T-helper 17 cell (primary cell): ENCODE data around the gene TPD52L2. TPM values are rescaled to one million over a fixed set of nuclear protein-coding genes. Genes with fewer than 3 reads are reported as not detected.

Experiments
- ATAC-seq: fragments of 150-1000 bp; cut with Tn5 transposase; 2 replicates; pipeline ENCODE4 v1.10.0; 2021; ENCODE audit warnings: mild to moderate bottlenecking, moderate library complexity
- DNase-seq, 3 donors: peaks; one replicate each; pipeline versions ENCODE4 v3.0.0 to v3.0.0-alpha.2; 2020 to 2021
- H3K9me3 ChIP-seq: one replicate; pipeline ENCODE4 v1.7.0; 2013; ENCODE audit warnings: low read length, mild to moderate bottlenecking; ENCODE audit not compliant: control insufficient read depth, poor library complexity, severe bottlenecking
- H3K27ac Mint-ChIP-seq: one replicate; pipeline ENCODE4 v1.8.0; 2022; ENCODE audit warnings: mild to moderate bottlenecking, moderate library complexity, mixed read lengths
- H3K27me3 Mint-ChIP-seq: one replicate; pipeline ENCODE4 v1.8.0; 2022; ENCODE audit warnings: mixed read lengths
- H3K36me3 Mint-ChIP-seq: one replicate; pipeline ENCODE4 v1.8.0; 2022; ENCODE audit warnings: low read depth, mixed read lengths
- H3K4me1 Mint-ChIP-seq: one replicate; pipeline ENCODE4 v1.8.0; 2022; ENCODE audit warnings: mild to moderate bottlenecking, mixed read lengths
- H3K4me3 Mint-ChIP-seq: one replicate; pipeline ENCODE4 v1.8.0; 2022; ENCODE audit warnings: mild to moderate bottlenecking, moderate library complexity, mixed read lengths
- total RNA-seq, 4 donors: library from RNA in 2 of 4; stranded (reverse) in 2 of 4; gene quantifications; one replicate each; pipeline ENCODE4 v1.2.3 and lab custom pipeline; 2022 to 2026

TPD52L2 gene
- total RNA-seq (10 to 100 TPM; 26.9 to 29.9 TPM), total RNA-seq (lab: John Stamatoyannopoulos, UW) (25.5 to 44.0 reads per million in 2 donors)

DNA sequence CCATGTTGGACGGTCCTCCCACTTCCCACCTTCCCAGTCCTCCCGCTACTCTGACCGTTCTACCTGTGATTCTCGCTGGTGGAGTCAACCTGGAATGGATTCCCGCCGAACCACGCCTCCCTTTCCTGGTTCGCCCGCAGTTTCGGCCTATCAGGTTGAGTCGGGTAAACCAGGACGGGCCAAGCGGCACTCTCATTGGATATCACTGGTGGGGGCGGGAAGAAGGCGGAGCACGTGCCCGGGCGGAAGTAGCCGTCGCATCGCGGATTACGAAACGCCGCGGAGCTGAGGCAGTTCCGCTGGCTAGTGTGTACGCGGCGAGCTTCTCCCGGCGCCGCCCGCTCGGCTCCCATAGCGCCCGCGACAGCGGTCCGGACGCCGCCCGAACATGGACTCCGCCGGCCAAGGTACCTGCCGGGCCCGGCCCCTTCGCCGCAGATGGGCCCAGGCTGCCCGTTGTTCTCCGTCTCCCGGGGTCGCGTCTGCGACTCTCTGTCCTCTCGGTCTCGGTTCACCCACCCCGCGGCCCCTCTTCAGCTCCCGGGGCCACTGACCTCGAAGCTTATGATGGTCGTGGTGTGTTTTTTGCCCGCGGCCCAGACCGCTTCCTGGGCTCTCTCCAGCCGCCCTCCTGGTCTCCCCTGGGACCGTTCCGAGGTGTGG lies at the start of gene TPD52L2:
Gene TPD52L2, plus strand, starts transcription at position 293 of the 663 bp plus-strand sequence. Its CDS starts 96 bp downstream, at position 389.
- peak; percentile 90 for ATAC-seq
- peaks cover 23% of the 10 kb centered on the region for H3K4me1 Mint-ChIP-seq
- H3K9me3 ChIP-seq, result no peaks in the 10 kb centered on the region
- H3K27ac Mint-ChIP-seq, result peak within 1 kb of the TSS; percentile 97
- no peaks in the 10 kb centered on the region for H3K27me3 Mint-ChIP-seq
- H3K4me3 Mint-ChIP-seq, result peak within 1 kb of the TSS; percentile 98
- H3K36me3 Mint-ChIP-seq, result no peaks in the 10 kb centered on the region
- peak; percentile 92 to 96 (median 94) for DNase-seq

- peaks cover 16% of the 10 kb centered on the region for H3K27me3 Mint-ChIP-seq
- no peaks in the 10 kb centered on the region for H3K9me3 ChIP-seq
- no peak for DNase-seq
- peaks cover 2% of the 10 kb centered on the region for H3K4me1 Mint-ChIP-seq
- no peak for ATAC-seq
- H3K4me3 Mint-ChIP-seq, result no peak overlapping the region
- H3K36me3 Mint-ChIP-seq, result no peaks in the 10 kb centered on the region
- H3K27ac Mint-ChIP-seq, result no peak overlapping the region
Observed at GRCh38 chr20:63815615-63816253, 49.3 kb upstream of the TPD52L2 start.

DNA sequence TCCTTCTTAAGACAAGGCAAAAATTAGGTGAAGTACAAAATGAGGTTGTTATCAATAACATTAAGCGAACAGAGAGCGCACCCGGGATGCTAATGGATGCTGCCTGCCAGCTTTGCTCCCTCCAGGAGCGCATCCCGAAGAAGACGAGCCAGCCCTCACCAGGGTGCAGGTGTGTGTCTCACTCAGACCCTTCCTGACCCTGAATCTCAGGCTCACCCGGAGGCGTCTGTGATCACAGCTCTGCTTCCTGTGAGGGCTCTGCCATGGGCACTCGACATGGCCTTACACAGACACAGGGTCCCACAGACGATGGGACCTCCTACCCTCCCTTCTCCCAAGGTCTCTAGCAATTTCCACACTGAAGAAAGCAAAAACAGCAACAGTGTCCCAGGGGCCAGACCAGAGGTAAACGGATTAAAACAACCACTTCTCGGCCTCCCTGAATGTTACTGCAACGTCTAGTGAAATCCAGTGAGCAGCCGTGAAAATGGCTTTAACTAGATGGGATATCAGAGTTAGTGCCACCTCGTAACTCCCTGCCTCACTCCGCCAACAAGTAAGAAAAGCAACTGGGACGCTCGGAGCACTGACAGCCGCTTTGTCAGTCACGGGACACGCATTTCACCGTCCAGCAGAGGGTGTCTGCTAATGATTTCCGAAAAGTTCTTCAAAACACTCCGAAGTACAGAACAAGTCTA lies 45.7 kb upstream of the TPD52L2 start:
- no peaks in the 10 kb centered on the region for H3K36me3 Mint-ChIP-seq
- H3K9me3 ChIP-seq, result no peaks in the 10 kb centered on the region
- peaks cover 38% of the 10 kb centered on the region for H3K27me3 Mint-ChIP-seq
- DNase-seq, result no peak
- peaks cover 2% of the 10 kb centered on the region for H3K4me1 Mint-ChIP-seq
- peak; percentile 39 for ATAC-seq
- H3K4me3 Mint-ChIP-seq, result peak overlapping the region; percentile 47
- H3K27ac Mint-ChIP-seq, result no peak overlapping the region

DNA sequence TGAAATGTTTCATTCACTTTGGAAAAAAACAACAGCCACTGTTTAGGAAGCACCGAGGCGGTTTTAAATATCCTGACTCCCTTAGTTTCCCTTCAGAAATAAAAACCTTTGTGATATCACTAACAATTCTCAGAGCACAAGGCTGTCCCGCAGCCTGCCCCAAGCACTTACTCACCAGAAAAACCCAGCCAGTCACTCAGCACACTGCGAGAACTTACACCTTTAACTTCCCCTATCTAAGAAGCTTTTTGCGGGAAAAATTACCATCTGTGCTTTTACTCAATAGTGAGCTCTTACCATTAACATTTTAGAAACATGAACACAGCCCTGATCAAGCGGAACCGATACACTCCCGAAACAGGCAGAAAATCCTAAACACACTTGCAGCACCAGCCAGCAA lies 43.3 kb upstream of the TPD52L2 start:
- no peak for ATAC-seq
- H3K27ac Mint-ChIP-seq, result no peak overlapping the region
- no peaks in the 10 kb centered on the region for H3K9me3 ChIP-seq
- H3K36me3 Mint-ChIP-seq, result no peaks in the 10 kb centered on the region
- H3K4me1 Mint-ChIP-seq, result peaks cover 2% of the 10 kb centered on the region
- H3K4me3 Mint-ChIP-seq, result no peak overlapping the region
- H3K27me3 Mint-ChIP-seq, result peaks cover 48% of the 10 kb centered on the region
- DNase-seq, result no peak

DNA sequence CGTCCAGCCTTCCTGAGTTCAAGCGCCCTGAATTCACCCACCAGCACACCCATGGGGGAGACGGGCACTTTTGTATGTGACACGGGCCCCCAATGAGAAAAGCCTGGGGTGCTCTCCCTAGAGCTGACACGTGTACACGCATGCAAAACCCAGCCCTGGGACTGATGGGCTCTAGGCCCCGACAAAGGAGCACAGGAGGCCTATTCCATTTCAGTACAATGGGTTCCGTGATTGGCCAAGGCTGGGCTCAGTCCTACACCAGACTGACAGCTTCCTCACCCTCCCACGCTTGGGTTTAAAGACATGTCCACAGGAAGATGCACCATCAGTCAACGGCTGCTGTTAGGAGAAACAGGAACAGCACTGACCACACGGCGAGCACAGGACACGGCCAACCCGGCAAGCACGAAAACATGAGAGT lies 42.8 kb upstream of the TPD52L2 start:
- Mint-ChIP-seq H3K36me3 (no peaks in the 10 kb centered on the region), H3K4me1 (peaks cover 2% of the 10 kb centered on the region), H3K27ac (no peak overlapping the region), H3K4me3 (no peak overlapping the region), H3K27me3 (peaks cover 46% of the 10 kb centered on the region)
- no peak for ATAC-seq
- DNase-seq, result no peak
- H3K9me3 ChIP-seq, result no peaks in the 10 kb centered on the region

- Mint-ChIP-seq H3K27me3 (peaks cover 54% of the 10 kb centered on the region), H3K36me3 (no peaks in the 10 kb centered on the region), H3K27ac (no peak overlapping the region), H3K4me3 (no peak overlapping the region), H3K4me1 (peaks cover 2% of the 10 kb centered on the region)
- no peaks in the 10 kb centered on the region for H3K9me3 ChIP-seq
- no peak for DNase-seq
- no peak for ATAC-seq
Observed at GRCh38 chr20:63823691-63824311, 41.3 kb upstream of the TPD52L2 start.

DNA sequence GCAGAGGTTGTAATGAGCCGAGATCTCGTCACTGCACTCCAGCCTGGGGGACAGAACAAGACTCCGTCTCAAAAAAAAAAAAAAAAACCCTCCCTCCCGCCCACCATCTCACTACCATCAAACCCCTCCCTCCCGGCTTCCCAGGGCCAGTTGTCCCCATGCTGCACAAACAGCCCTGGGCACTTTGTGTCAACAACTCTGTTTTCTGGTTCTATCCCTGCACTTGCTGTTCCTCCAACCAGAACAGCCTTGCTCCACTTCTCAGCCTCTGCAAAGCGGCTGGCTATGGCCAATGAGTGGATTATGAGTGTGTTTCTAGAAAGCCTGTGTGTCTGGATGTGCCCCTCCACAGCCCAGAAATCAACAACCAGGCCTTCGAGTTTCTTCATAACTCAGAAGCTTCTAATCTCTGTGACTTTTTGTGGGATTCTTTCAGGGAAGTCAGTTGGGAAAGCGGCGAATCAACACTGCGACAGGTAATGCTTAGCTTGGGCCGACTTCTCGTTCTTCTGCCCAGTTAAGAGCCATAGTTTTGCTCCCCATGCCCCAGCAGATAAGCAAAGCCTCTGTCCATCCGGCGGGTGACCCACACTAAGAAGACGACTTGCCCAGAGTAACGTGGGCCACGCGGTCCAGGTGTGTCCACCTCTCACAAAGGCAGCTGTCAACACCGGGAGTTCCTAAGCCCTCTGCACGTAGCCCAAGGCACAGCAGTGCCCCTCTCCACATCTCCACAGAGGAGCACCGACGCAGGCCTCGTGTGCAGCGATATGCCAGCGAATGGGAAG lies 39.5 kb upstream of the TPD52L2 start:
- DNase-seq (no peak), ATAC-seq (no peak)
- Mint-ChIP-seq H3K27me3 (peaks cover 63% of the 10 kb centered on the region), H3K4me3 (no peak overlapping the region), H3K4me1 (peaks cover 8% of the 10 kb centered on the region), H3K27ac (no peak overlapping the region), H3K36me3 (peaks cover 5% of the 10 kb centered on the region)
- H3K9me3 ChIP-seq, result no peaks in the 10 kb centered on the region

DNA sequence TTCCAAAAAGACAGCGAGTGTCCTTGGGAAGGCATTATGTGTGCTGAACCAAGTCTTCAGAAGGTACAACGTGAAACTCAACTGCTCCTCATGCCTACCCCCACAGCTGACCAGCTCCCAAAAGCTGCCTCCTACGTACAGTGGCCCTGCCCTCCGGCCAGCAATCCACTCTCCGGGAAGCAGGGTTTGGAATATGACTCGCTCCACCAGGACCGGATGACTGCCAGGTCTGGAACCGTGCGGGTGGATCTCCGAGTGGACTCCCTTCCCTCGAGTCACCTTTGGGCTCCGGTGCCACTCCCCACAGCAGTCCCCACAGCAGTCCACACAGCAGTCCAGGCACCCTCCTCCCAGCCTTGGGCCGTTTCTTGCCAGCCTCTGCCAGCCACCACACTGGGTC lies 38.3 kb upstream of the TPD52L2 start:
- Mint-ChIP-seq H3K4me3 (no peak overlapping the region), H3K4me1 (peaks cover 8% of the 10 kb centered on the region), H3K36me3 (peaks cover 5% of the 10 kb centered on the region), H3K27ac (no peak overlapping the region), H3K27me3 (peaks cover 61% of the 10 kb centered on the region)
- no peak for DNase-seq
- no peak for ATAC-seq
- no peaks in the 10 kb centered on the region for H3K9me3 ChIP-seq

DNA sequence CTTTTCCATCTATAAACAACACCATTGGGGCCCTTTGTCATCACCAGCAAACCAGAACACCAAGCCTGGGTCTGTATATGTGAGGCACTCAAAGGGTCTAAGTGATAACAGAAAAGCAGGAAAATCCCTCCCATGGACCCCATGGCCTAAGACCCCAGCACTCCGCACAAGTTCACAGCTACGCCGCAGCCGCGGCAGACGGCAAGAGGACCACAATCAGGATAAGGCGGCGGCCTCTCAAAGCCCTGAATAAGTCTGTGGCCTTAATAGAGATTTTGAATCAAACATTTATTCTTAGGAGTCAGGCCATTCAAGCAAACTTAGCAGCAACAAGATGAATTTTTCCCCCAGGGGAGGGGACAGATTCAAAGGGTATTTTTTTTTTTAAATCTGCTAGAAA lies 36.9 kb upstream of the TPD52L2 start:
- H3K9me3 ChIP-seq, result no peaks in the 10 kb centered on the region
- no peak overlapping the region for H3K27ac Mint-ChIP-seq
- peaks cover 8% of the 10 kb centered on the region for H3K4me1 Mint-ChIP-seq
- H3K27me3 Mint-ChIP-seq, result peaks cover 50% of the 10 kb centered on the region
- peak overlapping the region; percentile 25 for H3K4me3 Mint-ChIP-seq
- ATAC-seq (no peak), DNase-seq (no peak)
- H3K36me3 Mint-ChIP-seq, result peaks cover 5% of the 10 kb centered on the region

GRCh38 chr20:63828545-63828944 lies 36.5 kb upstream of the TPD52L2 start:
- peaks cover 54% of the 10 kb centered on the region for H3K27me3 Mint-ChIP-seq
- ATAC-seq, result no peak

DNA sequence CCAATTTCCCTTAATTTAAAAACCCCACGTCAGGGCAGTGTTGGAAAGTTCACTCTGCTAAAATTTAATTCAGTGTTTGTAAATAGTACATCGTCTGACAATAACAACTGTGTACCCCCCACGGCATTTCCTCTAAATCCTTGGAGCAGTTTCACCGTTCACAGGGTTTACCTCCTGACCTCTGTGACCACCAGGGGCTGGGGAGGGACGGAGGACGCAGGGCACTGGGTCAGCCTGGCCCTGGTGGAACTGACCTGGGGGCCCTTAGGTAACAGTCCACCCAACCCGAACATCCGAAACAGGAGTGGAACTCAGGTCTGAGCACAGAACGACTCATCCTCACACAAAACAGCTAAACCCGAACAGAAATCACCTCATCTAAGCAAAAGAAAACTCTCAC lies 36.1 kb upstream of the TPD52L2 start:
- no peak for ATAC-seq
- no peak overlapping the region for H3K4me3 Mint-ChIP-seq
- H3K27me3 Mint-ChIP-seq, result peaks cover 52% of the 10 kb centered on the region
- no peaks in the 10 kb centered on the region for H3K9me3 ChIP-seq
- H3K36me3 Mint-ChIP-seq, result peaks cover 5% of the 10 kb centered on the region
- peak overlapping the region; percentile 39 for H3K27ac Mint-ChIP-seq
- H3K4me1 Mint-ChIP-seq, result peaks cover 8% of the 10 kb centered on the region
- DNase-seq, result no peak

More at GRCh38 chr20:63828545-63828944, 36.5 kb upstream of the TPD52L2 start:
- no peak for DNase-seq
- Mint-ChIP-seq H3K4me3 (no peak overlapping the region), H3K4me1 (peaks cover 8% of the 10 kb centered on the region), H3K36me3 (peaks cover 5% of the 10 kb centered on the region), H3K27ac (no peak overlapping the region)
- no peaks in the 10 kb centered on the region for H3K9me3 ChIP-seq

DNA sequence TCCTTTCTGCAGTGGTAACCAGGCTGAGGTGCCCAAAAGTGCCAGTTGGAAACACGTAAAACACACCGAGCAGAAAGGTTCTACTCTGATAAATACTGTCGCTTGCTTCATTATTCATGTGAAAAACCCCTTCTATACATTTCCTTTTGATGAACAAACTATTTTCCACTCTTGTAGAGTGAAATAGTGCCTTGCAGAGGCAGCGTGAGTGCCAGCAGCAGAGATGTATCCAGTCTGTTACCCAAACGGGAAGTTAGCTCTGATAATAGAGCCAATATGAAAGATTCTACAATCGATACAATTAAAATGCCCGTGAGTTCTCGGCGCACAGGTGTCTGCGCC lies 35.5 kb upstream of the TPD52L2 start:
- ATAC-seq, result peak; percentile 36
- DNase-seq, result no peak
- Mint-ChIP-seq H3K4me3 (peak overlapping the region; percentile 96), H3K36me3 (peaks cover 5% of the 10 kb centered on the region), H3K4me1 (peaks cover 8% of the 10 kb centered on the region), H3K27me3 (peaks cover 49% of the 10 kb centered on the region), H3K27ac (peak overlapping the region; percentile 39)
- H3K9me3 ChIP-seq, result no peaks in the 10 kb centered on the region
